SKM-1 (cell line): ENCODE measurements around the gene TYW1.
"Not testable (repeated sequence)": the region's sequence is repeated elsewhere in the genome, so short reads cannot be mapped to it uniquely, and the experiment has no call there.

ENCODE experiments used
- DNase-seq: peaks from one replicate; lab custom pipeline; 2025; ENCODE audit not compliant: unreplicated experiment; lab: John Stamatoyannopoulos, UW

TYW1 gene

DNA sequence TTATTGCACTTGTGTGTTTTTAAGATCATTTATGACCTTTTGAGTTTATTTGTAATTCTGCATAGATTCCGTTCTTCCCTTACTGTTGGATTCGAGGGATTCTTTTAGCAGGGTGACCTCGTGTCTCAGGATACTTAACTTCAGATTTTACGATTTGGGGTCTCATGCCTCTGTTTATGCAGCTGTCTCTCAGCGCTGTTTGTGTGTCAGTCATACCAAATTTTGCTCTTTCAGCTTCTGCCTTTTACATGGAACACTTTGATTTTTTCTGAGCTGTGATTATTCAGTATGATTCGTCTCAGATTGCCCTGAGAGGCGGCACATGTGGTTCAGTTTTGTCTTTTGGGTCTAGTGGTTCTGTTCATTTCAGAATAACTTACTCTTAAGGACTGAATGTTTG, 236.9 kb downstream of the TYW1 start:
- DNase-seq, result not testable (repeated sequence)

DNA sequence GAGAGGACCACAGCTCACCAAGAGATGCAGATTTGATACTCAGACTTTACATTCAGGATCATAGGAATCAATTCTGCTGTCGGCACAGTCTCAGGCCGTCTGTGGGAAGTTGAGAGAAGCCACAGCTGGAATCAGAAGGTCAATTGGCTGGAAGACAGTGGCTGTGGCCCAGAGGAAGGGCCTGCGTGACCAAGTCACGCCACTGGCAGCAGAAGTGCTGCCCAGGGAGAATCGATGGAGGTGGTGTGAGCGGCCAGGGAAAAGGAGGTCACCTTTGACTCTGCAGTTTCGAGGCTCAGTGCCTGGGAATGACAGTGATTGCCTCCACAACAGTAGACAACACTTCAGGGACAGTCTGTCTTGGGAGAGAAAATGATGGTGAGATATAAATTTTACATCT, 239.6 kb downstream of the TYW1 start:
- DNase-seq, result not testable (repeated sequence)

DNA sequence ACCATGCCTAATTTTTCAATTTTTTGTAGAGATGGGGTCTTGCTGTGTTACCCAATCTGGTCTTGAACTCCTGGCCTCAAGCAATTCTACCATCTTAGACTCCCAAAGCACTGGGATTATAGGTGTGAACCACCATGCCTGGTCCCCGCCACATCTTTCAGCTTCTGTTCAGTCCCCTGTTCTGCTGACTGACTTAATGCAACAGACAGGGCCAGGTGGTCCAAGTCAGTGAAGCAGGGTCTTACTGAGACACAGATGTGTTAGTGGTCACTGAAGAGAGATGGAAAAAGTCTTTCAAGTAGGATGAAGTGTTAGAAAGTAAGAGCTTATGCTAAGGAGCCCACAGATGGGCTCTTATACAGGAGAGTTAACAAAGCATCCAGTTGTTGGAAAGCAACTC, 246.2 kb downstream of the TYW1 start:
- DNase-seq, result not testable (repeated sequence)

- DNase-seq, result not testable (repeated sequence)
These were observed 251.7 kb downstream of the TYW1 start for GRCh38 chr7:67248364-67248763.

DNA sequence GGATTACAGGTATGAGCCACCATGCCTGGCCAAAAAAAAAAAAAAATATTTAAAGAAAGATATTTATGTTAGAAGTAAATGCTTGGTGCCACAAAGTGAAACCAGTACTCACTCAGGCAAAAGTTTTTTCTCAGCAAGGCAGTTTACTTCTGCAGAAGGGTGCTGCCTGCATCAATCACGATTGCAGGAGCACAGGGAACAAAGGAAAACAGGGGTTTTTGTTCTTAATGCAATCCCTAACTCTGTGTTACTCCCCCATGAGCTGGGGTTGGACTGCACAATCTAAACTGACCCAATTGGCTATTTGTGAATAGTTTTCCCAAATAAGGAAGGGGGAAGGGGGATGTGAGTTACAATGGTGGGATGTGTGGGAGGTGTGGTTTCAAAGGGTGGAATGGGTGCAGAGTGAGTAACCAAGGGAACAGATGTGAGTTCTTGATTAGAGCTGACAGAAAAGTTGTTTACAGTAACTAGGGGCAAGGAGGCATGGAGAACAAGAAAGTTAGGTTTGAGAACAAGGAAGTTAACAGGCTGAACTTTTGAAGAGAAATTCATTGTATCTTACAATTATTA, 255.4 kb downstream of the TYW1 start:
- DNase-seq, result no peak

- DNase-seq, result not testable (repeated sequence)
These were observed 258.4 kb downstream of the TYW1 start for GRCh38 chr7:67255076-67255475.

DNA sequence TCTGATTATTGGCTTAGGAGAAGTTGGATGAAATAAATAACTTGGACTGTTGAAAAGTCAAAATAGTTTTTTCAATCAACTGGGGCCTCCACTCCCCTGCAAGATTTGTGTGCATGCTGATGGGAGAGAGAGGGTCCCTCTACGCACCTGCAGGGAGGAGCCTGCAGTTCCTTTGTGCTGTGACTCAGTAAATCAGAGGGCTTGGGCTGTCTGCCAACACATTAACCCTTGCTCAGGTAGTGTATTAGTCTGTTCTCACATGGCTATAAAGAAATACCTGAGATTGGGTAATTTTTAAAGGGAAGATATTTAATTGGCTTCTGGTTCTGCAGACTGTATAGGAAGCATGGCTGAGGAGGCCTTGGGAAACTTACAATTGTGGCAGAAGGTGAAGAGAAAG, 261.1 kb downstream of the TYW1 start:
- not testable (repeated sequence) for DNase-seq

GRCh38 chr7:67259363-67259762, 262.7 kb downstream of the TYW1 start:
- DNase-seq, result not testable (repeated sequence)

DNA sequence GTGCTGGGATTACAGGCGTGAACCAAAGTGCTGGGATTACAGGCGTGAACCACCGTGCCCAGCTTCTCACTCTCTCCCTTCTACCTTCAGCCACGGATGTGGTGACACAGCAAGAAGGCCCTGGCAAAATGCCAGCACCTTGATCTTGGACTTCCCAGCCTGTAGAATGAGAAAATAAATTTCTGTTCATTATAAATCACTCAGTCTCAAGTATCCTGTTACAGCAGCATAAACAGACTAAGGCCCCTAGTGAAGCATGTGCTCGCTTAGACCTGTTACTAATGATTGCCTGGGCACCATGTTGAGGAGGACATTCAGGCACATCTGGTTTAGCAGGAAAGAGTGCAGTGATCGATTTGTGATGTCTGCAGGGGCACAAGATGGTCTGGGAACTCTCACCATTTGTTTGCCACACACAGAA, 263.5 kb downstream of the TYW1 start:
- not testable (repeated sequence) for DNase-seq

DNA sequence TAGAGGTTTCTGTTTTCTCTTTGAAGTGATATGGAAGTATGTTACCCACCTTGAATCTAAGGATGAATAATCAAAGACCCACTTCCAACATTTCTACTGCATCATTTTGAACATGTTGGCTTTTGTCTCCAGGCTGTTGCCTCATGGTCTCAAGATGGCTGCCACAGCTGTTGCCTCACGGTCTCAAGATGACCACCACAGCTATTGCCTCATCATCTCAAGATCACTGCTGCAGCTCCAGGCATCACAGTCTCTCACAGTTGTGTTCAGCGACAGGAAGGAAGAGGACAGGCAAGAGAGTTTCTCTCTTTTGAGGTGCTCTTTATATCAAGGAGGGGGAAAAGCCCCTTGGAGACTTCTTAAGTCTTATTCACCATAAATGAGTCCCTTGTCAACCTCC, 267.4 kb downstream of the TYW1 start:
- DNase-seq, result not testable (repeated sequence)

- DNase-seq, result not testable (repeated sequence)
These were observed 269.4 kb downstream of the TYW1 start for GRCh38 chr7:67266070-67266469.

GRCh38 chr7:67267914-67268313, 271.3 kb downstream of the TYW1 start:
- DNase-seq, result no peak

GRCh38 chr7:67269916-67270315, 273.3 kb downstream of the TYW1 start:
- not testable (repeated sequence) for DNase-seq
